ENCODE results near the gene KCNT2.

- TF ChIP-seq, protein P1, sequence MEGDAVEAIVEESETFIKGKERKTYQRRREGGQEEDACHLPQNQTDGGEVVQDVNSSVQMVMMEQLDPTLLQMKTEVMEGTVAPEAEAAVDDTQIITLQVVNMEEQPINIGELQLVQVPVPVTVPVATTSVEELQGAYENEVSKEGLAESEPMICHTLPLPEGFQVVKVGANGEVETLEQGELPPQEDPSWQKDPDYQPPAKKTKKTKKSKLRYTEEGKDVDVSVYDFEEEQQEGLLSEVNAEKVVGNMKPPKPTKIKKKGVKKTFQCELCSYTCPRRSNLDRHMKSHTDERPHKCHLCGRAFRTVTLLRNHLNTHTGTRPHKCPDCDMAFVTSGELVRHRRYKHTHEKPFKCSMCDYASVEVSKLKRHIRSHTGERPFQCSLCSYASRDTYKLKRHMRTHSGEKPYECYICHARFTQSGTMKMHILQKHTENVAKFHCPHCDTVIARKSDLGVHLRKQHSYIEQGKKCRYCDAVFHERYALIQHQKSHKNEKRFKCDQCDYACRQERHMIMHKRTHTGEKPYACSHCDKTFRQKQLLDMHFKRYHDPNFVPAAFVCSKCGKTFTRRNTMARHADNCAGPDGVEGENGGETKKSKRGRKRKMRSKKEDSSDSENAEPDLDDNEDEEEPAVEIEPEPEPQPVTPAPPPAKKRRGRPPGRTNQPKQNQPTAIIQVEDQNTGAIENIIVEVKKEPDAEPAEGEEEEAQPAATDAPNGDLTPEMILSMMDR (IDR thresholded peaks at IDR 0.05; ENCODE audit: low read depth, low read length, poor library complexity, severe bottlenecking), result no peak
- no peak for TF ChIP-seq EZH2phosphoT487 (IDR thresholded peaks at IDR 0.05; ENCODE audit: borderline replicate concordance, low read length)
These were observed 400.5 kb downstream of the KCNT2 start for GRCh38 chr1:196207612-196208217.

All from DOHH2 (cell line).